COR-L47 (cell line): ENCODE results near the gene ANKZF1.
"Not testable (repeated sequence)": the region's sequence is repeated elsewhere in the genome, so short reads cannot be mapped to it uniquely, and the experiment has no call there.

ENCODE experiments used
- DNase-seq: peaks from one replicate; lab custom pipeline; 2025; lab: John Stamatoyannopoulos, UW

ANKZF1 gene, protein sequence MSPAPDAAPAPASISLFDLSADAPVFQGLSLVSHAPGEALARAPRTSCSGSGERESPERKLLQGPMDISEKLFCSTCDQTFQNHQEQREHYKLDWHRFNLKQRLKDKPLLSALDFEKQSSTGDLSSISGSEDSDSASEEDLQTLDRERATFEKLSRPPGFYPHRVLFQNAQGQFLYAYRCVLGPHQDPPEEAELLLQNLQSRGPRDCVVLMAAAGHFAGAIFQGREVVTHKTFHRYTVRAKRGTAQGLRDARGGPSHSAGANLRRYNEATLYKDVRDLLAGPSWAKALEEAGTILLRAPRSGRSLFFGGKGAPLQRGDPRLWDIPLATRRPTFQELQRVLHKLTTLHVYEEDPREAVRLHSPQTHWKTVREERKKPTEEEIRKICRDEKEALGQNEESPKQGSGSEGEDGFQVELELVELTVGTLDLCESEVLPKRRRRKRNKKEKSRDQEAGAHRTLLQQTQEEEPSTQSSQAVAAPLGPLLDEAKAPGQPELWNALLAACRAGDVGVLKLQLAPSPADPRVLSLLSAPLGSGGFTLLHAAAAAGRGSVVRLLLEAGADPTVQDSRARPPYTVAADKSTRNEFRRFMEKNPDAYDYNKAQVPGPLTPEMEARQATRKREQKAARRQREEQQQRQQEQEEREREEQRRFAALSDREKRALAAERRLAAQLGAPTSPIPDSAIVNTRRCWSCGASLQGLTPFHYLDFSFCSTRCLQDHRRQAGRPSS

DNA sequence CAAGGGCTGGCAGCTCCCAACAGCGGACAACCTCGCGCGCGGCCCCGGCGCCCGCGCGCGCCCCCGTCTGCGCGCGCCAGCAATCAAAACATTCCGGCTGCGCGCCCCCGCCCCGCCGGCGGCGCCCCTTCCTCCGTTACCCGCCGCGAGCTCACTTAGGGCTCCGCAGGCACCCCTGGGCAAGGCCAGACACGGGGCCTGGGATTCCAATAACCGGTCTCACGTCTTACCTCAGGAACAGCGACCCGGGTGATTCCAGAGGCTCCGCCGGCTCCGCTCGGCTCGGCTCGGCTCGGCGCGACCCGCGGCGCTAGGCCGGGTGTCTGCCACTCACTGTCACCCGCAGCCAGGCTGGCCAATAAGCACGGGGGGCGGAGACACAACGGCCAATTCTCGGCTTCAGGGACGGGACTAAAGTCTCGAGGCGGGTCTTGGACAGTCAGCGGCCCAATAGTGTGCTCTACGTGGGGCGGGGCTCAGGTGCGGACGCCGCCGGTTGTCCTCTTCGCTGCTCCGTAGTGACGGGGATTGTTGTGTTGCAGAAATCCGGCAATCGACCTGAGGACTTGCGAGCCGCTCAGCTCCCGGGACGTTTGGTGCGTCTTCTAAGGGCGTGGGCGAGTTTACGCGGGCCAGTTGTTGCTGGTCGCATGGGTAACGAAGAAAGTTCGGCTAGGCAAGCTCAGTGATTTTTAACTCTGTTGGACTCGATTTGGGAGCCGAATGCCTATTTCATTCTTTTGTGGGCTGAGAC, at the start of gene ANKZF1, which contains the start of gene ATG9A:
TSS of gene ANKZF1 (plus strand) at position 502 of the 754 bp plus-strand sequence. CDS start 452 bp downstream, outside the sequence.
TSS of gene ATG9A (minus strand) at position 332 of the 754 bp plus-strand sequence. CDS start 1,612 bp downstream, outside the sequence.
- DNase-seq = peak; percentile 98

DNA sequence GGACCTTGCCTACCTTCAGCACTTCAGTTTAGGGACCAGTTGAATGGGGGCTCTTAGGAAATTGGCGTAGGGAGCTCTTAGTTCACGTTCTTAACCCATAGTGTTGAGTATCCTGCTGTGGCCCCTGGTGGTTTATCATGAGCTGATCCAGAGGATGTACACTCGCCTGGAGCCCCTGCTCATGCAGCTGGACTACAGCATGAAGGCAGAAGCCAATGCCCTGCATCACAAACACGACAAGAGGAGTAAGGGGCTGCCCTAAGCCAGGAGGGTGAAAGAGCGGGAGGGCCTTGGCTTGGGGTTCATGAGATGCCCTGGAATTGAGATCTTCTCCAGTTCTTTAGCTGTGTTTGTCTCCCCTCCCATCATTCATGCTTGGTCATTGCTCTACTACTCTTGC, 48.6 kb upstream of the ANKZF1 start:
- no peak for DNase-seq

DNA sequence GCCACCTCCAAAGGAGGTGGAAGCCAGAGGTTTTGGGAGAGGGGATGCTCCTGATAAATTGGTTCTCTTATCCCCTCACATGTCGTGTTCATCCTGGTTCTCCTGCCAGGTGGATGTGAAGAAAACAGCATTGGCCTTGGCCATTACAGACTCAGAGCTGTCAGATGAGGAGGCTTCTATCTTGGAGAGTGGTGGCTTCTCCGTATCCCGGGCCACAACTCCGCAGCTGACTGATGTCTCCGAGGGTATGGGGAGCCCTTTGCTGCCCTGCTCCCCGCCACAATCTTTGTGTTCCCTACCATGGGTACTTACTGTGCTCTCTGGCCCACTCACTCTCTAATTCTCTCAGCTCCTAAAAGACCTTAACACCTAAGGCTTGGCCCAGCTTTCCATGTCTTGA, 48.1 kb upstream of the ANKZF1 start:
- no peak for DNase-seq

DNA sequence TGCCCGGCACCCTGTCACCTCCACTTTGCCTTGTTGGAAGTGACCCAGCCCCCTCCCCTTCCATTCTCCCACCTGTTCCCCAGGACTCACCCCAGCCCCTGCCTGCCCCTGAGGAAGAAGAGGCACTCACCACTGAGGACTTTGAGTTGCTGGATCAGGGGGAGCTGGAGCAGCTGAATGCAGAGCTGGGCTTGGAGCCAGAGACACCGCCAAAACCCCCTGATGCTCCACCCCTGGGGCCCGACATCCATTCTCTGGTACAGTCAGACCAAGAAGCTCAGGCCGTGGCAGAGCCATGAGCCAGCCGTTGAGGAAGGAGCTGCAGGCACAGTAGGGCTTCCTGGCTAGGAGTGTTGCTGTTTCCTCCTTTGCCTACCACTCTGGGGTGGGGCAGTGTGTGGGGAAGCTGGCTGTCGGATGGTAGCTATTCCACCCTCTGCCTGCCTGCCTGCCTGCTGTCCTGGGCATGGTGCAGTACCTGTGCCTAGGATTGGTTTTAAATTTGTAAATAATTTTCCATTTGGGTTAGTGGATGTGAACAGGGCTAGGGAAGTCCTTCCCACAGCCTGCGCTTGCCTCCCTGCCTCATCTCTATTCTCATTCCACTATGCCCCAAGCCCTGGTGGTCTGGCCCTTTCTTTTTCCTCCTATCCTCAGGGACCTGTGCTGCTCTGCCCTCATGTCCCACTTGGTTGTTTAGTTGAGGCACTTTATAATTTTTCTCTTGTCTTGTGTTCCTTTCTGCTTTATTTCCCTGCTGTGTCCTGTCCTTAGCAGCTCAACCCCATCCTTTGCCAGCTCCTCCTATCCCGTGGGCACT, 47.1 kb upstream of the ANKZF1 start:
- DNase-seq = no peak

DNA sequence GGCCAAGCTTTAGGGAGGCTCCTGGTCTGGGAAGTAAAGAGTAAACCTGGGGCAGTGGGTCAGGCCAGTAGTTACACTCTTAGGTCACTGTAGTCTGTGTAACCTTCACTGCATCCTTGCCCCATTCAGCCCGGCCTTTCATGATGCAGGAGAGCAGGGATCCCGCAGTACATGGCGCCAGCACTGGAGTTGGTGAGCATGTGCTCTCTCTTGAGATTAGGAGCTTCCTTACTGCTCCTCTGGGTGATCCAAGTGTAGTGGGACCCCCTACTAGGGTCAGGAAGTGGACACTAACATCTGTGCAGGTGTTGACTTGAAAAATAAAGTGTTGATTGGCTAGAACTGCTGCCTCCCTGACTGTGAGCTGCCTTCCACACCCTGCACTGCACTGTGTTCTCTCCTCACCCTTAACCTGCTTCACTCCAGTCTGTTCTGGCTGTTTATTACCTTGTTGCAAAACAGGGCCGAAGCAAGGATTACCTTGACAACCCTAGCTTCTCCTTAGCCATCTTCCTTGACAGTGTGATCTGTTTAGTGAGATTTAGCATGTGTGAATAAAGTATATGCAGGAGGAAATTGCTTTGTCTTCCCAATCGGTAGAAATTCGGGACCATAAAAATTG, 46.3 kb upstream of the ANKZF1 start:
- no peak for DNase-seq

DNA sequence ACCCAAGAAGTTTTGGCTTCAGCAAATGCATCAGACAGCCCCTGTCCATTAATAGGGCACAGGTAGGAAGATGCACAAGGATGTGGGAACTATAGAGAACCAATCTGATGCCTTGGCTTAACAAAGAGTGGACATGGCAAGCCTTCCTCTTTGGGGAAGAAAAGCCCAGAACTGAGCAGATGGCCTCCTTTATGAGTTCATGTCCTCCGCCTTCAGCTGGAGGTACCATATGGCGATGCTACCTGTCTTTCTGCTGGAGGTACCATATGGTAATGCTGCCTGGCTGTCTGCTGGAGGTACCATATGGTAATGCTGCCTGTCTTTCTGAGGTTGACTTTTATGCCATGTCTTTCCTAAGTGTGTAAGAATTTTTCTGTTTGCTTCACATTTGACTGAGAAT, 45.5 kb upstream of the ANKZF1 start:
- no peak for DNase-seq

DNA sequence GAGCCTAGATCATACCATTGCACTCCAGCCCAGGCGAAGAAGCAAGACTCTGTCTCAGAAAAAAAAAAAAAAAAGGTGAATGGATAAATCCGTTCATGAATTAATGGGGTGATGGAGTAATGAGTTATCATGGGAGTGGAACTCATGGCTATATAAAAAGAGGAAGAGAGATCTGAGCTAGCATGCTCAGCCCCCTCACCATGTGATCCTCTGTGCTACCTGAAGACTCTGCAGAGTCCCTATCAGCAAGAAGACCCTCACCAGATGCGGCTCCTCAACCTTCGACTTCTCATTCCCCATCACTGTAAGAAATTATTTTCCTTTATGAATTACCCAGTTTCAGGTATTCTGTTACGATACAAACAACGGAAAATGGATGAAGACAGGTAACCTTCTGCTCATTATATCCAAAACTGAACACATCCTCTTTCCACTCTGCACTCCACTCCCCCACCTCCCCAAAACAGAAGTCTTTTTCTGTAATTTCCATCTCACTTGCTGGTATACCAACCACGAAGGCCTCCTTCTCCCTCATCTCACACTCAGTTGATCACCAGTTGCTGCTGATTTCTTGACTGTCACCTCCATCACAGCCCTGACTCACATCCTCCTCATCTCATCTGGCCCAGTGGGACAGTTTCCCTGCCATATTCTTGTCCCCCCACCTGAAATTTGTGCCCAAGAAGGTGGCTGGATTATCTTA, 42.7 kb upstream of the ANKZF1 start:
- DNase-seq = no peak

DNA sequence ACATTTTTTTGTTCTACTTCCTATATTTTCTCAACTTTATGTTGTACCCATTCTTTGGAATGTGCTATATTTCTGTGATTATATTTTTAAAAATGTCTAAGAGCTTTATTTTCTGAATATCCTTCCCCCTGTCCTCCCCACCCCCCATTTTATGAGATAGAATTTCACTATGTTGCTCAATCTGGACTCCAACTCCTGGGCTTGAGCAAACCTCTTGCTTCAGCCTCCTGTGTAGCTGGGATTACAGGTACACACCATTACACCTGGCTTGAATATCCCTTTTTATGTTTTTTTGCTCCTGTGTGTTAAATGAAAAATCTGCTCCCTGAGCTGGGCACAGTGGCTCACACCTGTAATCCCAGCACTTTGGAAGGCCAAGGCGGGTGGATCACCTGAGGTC, 32.2 kb upstream of the ANKZF1 start:
- DNase-seq = no peak

DNA sequence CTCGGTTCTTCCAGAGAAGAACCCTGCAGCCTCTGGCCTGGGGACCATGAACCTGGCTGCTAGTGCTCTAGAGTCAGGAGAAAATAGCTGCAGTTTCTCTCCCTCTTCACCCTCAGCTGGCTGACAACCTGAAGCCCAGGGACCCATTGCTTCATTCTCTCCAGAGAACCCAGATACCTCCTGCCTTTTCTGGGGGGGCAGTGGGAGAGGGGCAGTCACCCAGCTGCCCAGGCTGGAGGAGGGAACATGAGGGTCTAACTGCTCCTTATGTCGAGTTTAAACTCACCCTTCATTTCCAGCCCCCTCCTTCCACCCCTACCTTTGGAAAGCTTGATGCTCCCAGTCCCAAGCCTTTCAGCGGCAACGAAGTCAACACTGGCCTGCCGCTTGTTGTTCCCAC, 30.6 kb upstream of the ANKZF1 start:
- no peak for DNase-seq

DNA sequence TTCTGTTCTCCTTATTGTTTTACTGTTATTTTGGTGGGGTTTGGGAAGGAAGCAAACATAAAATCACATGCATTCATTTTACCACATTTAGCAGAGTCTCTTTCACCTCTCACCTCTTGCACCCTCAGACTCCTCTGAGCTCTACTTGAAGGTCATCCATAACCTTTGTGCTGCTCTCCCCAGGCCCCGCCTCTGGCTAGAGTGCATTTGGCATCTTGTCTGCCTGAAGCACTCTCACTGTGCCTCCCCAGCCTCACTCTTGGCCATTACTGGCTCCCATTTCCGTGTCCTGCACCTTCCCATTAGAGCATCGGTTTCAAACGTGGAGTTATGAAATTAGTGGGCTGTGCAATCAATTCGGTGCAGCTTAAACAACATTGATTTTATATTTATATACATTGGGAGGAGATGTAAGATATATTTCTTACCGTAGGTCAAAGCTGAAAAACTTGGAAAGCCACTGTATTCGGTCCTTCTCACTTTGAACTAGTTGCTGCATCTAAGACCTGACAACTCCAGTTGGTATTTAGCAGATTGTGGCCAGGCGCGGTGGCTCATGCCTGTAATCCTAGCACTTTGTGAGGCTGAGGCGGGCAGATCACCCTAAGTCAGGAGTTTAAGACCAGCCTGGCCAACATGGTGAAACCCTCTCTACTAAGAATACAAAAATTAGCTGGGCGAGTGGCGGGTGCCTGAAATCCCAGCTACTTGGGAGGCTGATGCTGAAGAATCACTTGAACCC, 30.0 kb upstream of the ANKZF1 start:
- DNase-seq = no peak

DNA sequence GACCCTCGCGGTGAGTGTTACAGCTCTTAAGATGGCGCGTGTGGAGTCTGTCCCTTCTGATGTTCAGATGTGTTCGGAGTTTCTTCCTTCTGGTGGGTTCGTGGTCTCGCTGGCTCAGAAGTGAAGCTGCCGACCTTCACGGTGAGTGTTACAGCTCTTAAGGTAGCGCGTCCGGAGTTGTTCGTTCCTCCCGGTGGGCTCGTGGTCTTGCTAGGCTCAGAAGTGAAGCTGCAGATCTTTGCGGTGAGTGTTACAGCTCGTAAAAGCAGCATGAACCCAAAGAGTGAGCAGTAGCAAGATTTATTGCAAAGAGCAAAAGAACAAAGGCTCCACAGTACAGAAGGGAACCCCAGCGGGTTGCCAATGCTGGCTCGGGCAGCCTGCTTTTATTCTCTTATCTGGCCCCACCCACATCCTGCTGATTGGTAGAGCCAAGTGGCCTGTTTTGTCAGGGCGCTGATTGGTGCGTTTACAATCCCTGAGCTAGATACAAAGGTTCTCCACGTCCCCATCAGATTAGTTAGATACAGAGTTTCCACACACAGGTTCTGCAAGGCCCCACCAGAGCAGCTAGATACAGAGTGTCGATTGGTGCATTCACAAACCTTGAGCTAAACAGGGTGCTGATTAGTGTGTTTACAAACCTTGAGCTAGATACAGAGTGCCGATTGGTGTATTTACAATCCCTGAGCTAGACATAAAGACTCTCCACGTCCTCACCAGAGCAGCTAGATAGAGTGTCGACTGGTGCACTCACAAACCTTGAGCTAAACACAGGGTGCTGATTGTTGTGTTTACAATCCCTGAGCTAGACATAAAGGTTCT, 28.9 kb upstream of the ANKZF1 start:
- DNase-seq = not testable (repeated sequence)

DNA sequence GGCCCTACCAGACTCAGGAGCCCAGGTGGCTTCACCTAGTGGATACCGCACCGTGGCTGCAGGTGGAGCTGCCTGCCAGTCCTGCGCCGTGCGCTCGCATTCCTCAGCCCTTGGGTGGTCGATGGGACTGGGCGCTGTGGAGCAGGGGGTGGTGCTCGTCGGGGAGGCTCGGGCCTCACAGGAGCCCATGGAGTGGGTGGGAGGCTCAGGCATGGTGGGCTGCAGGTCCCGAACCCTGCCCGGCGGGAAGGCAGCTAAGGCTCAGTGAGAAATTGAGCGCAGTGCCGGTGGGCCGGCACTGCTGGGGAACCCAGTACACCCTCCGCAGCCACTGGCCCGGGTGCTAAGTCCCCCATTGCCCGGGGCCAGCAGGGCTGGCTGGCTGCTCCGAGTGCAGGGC, 28.3 kb upstream of the ANKZF1 start:
- DNase-seq = not testable (repeated sequence)

DNA sequence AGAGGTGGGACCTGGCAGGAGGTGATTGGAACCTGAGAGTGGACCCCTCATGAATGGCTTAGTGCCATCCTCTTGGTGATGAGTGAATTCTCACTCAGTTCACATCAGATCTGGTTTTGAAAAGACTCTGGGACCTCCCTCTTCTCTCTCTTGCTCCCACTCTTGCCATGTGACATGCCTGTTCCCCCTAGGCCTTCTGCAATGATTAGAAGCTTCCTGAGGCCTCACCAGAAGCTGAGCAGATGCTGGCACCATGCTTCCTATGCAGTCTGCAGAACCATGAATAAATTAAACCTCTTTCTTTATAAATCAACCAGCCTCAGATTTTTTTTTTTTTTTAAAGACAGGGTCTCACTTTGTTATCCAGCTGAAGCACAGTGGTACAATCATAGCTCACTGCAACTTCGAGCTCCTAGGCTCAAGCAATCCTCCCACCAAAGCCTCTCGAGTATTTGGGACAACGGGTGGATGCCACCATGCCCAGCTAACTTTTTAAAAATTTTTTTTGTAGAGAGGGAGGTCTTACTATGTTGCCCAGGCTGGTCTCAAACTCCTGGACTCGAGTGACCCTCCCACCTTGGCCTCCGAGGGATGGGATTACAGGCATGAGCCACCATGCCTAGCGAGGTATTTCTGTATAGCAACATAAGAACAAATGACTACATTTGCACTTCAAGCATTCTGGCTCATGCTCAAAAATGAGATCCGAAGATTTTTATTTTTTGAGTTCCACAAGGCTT, 25.0 kb upstream of the ANKZF1 start:
- no peak for DNase-seq

DNA sequence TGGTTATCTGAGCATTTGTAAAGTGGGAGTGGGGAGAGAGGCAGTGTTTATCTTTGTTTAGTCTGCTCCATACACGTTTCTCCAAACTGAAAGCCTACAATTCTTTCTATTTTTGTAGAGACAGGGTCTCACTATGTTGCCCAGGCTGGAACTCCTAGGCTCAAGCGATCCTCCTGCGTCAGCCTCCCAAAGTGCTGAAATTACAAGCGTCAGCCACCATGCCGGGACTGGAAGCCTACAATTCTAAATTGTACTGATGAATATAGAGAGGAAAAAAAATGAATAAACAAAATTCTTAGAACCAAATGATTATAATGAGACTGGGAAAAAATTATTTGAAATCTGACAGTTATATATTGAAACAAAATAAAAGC, 24.5 kb upstream of the ANKZF1 start:
- no peak for DNase-seq

DNA sequence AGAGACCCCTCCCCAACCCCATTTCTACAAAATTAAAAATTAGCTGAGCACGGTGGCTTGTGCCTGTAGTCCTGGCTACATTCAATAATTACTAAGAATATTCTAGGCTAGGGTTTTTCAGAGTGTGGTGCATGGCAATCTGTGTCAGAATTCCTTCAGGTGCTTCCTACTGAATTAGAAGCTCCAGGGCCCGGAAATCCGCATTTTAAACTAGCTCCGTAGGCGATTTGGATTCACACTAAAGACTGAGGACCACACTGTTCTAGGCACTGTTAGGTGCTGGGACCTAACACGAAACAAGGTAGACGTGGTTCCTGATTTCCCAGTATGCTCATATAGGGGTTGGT, 23.7 kb upstream of the ANKZF1 start:
- DNase-seq = no peak

DNA sequence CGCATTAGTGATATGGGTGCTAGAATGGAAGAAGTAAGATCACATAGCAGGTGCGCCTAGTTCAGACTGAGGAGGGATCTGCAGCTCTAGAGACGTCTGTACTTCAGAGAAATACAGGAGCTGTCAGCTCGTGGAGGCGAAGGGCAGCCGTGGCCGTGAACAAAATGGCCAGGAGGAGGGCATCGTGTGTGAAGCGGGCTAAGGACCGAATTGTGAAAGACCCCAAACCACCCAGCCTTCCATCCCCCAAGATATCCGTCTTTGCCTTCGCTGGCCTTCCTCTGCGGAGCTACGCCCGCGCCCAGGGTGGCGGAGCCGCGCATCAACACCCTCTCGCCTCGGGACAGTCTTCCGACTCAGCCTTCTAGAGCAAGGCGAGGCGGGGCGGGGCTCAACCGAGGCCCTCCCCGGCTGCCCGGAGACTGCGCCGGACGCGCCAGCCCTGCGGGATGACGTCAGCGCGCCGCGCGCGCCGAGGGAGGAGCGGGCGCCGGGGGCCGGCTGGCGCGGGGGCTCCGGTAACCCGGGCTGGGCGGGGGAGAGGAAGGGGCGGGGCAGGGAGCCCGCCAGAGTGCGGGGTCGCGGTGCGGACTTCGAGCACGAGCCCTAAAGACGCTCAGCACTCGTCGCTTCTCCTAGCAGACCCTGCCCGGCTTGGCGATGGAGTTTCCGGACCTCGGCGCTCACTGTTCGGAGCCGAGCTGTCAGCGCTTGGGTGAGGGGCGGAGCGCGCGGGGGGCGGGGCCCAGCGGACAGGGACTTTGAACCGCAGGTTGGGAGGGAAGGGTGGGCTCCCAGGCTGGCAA, 23.1 kb upstream of the ANKZF1 start, which contains the start of gene ZFAND2B:
TSS of gene ZFAND2B (plus strand) at position 455 of the 806 bp plus-strand sequence. CDS start at position 661, 206 bp downstream.
- DNase-seq = peak; percentile 92

DNA sequence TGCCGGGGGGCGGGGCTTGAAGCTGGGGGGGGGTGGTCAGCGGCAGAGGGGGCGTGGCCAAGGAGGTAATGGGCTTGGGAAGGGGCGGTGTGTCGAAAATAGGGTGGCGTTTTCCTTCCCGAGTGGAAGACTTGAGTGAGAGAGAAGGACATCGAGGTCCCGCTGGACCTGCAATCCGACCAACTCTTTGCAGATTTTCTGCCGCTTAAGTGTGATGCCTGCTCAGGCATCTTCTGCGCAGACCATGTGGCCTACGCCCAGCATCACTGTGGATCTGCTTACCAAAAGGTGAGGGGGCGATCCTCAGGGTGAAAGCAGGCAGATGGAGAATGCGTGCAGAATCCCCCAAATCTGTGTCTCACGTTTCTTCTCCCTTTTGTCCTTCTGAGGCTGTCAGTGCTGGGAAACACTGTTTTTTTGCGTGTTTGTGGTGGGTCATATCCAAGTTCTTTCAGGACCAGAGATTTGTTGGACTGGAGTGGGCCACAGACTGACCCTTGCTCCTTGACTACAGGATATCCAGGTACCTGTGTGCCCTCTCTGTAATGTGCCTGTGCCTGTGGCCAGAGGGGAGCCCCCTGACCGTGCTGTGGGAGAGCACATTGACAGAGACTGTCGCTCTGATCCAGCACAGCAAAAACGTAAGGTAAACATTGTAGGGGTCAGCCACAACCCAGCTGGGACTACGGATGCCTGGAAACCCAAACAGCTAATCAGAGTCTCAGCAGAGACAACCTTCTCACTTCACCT, 22.3 kb upstream of the ANKZF1 start:
- no peak for DNase-seq
